NCI-H1105 (cell line): Measurements from ENCODE around the gene NBAS.

Experiments used
- DNase-seq: peaks from one replicate; lab custom pipeline; 2025; lab: John Stamatoyannopoulos, UW

The NBAS gene

DNA sequence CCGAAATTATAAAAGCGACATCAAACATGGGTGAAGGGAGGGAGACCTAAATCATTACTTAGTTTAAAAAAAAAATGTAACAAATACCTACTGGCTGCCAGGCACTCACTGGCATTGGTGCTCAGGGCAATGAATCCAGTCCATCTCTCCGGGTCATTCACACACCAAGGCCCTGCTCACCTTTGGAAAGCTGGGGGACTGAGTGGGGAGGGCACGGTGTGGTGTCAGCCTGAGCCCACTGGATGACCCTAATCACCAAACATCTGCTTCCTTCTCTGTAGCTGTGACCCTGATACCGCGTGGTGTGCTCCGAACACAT is 30.2 kb upstream of the NBAS start:
- DNase-seq = no peak

DNA sequence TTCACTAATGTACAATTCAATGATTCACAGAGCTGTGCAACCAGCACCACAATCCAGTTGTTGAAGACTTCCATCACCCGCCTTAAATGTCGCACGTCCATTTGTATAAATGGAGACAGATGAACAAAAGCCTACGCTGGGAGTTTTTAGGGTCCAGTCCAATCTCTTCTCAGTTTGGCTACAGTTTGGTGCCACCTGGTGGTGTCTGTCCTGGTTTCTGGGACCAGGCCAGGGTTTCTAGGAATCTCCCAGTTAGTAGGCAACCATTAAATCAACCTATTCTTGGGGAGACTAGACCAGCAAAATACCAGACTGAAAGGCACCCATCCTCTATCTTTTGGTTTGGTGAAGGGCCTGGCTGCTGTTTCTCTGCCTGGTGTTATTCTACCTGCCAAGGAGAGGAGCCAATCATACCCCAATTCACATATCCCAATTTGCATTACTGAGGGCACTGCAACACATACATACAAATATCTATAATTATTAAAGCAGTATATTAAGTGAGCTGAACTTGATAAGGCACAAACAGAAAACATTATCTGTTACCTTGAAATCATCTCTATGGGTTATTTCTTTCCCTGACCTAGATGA is 27.3 kb upstream of the NBAS start:
- DNase-seq = peak; percentile 40

DNA sequence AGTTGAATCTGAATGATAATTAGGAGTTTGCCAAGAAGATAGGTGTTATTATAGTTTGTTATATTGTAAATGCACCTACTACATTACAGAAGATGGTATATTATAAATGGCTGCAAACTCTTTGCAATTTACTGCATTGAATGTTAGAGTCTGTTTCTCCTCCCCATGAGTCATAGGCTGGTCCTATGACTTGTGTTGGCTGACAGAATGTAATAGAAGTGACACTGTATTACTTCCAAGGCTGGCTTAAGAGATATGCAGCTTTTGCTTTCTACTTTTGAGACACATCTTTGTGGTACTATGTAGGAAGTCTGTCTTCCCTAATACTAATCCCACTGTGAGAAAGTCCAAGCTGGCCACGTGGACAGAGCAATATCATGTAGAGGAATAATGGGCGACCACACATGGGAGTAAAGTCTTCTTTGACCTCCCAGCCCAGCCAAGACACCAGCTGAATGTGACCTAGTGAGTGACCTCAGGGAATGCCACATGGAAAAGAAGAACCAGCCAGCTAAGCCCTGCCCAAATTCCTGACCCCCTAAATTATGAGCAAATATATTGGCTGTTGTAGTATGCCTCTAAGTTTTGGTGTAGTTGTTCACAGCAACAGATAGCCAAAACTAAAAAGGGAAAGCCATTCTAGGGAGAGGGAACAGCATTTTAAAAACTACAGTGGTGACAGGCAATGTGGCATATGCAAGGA is 23.8 kb upstream of the NBAS start:
- no peak for DNase-seq

DNA sequence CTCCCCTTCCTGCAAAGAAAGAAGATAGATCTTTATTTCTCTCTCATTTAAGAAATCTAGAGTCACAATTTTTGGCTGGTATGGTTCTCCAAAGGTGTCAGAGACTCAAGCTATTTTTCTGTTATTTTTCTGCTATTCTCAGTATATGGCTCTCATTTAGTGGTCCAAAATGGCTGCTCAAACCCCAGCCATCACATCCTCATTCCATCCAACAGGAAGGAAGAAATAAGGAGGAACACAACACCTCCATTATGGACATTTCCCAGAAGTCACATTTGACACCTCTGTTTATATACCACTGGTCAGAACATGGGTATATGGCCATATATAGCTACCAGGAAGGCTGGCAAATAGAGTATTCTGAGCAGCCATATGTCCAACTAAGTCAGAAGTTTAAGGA is 23.2 kb upstream of the NBAS start:
- no peak for DNase-seq

DNA sequence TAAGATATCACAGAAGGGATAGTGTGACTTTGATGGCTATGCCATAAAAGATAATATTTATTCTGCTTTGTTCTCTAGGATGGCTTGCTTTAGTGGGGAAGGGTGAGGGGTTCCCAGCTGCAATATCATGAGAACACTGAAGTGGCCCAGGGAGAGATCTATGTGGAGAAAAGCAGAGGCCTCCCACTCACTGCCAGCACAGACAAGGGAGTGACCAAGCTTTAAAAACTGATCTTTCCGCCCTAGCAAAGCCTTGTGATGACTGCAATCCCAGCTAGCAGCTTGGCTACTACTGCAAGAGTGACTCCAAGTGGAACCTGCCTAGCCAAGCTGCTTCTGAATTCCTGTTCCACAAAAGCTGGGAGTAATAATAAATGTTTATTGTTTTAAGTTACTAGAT is 22.7 kb upstream of the NBAS start:
- no peak for DNase-seq

DNA sequence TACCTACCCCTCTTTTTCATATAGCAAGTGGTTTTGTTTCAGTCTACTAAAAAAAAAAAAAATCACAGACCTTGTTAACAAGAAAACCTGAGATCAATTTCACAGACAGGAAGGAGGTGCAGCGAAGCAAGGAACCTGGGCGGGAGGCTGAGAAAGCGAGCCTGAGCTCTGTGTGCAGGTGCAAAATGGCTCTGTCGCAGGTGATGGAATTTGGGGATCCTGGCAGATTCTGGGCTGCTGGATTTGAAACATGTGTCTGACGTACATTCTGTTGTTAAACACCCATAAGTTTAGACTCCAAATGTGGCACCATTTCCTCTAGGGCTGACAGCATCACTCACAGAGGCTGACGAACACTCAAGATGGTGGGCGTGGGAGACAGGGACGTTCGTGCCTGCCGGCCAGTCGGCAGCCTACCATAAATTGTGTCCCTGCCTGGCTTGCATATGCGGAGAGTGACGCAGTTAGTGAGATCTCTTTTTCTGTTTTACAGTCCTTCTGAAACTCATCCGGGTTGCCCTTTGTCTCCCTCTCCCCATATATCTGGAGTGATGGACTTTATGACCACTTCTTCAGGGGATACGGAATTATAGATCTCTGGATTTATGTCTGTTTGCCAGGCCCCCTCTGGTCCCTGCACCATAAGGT is 21.7 kb upstream of the NBAS start:
- DNase-seq = no peak

DNA sequence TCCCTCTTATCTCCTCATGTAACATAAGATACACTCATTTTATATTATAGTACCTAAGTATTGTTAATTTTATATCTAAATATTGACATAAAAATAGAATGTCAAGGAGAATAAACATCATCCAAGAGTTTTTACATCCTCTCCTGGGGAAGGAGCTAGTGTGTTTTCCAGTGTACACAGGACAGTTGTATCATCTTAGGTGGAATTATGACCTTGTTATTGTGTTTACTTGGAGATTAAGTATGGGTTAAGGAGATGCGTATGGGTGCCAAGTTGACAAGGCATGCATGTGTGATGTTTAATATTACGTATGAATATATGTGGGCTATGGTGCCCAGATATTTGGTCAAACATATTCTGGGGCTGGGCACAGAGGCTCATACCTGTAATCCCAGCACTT is 19.3 kb upstream of the NBAS start:
- no peak for DNase-seq

DNA sequence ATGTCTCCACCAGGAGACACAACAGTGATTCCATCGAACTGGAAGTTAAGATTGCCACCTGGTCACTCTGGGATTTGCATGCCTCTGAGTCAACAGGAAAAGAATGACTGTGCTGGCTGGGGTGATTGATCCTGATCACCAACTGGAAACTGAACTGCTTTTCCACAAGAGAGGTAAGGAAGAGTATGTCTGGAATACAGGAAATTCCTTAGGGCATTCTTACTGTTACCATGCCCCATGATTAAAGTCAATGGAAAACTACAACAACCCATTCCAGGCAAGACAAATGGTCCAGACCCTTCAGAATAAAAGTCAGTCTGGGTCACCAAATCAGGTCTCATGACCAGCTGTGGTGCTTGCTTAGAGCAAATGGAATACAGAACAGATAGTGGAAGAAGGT is 18.5 kb upstream of the NBAS start:
- DNase-seq = no peak

DNA sequence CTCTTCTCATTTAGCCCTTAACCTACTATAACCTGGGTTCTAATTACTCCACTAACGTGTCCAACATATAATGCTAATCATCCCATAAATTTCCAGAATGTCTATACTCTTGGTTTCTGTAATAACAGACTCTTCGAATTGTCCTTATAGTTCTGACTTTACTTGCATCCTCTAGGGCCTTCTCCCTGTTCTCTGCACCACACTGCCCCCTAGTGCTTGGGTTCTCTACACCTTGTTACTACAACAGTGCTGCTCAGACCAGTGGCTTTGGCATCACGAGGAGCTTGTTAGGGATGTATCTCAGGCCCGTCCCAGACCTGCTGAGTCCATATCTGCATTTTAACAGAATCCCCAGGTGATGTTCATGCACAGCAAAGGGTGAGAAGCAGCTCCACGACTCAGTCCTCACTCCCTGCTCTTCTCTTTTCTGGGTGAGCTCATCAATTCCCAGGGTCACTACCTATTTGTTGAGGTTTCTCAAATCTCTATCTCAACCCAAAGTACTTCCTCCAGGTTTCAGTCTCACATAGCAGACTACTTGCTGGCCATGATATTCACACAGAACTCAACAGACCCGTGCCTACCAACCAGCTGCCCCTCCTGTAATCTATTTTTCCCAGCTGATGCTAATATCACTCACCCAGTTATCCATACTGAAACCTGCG is 16.1 kb upstream of the NBAS start:
- DNase-seq = peak; percentile 57

DNA sequence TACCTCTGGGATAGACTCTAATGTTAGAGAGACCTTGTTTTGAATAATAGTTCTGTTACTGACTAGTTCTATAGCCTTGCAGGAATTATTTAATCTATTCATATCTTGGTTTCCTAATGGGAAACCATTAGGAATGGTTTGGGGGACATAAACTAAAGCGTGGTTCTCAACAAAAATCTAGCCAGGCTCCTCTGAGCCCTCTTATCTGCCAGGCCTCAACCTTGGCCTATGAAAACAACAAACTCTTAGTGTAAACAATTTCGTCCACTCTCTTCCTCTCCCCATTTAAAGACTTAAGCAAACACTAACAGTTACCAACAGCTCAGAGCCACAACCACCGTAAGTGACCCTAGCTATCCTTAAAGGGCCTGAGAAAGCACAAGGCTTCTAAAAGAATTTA is 10.6 kb upstream of the NBAS start:
- no peak for DNase-seq

DNA sequence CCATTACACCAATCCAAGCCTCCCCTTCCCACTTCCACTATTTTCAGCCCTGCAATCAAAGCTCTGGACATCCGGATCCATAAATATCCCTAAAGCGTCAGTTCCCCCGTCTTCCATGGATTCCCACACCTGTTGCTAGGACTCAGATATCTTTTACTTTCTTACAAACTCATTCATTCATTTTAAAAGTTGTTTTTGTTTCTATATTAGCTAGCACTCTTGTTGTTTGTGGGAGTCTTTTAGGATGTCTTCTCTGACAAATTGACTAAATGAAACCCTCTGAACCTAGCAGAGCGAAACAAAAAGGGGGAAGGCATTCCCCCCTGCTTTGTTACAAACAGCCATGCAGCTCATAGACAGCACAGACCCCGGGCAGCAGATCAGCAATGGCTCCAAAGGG is 9.0 kb upstream of the NBAS start:
- no peak for DNase-seq

DNA sequence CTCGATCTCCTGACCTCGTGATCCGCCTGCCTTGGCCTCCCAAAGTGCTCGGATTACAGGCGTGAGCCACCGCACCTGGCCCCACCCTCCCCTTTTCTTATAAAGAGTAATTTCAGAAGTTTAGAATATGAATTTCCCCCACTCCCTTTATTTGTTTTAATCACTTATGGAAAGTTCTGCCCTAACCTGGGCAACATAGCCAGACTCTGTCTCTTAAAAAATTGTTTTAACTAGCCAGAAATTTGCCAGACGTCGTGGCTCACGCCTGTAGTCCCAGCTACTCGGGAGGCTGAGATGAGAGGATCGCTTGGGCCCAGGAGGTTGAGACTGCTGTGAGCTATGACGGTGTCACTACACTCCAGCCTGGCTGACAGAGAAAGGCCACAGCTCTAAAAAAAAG is 7.7 kb upstream of the NBAS start:
- DNase-seq = no peak

DNA sequence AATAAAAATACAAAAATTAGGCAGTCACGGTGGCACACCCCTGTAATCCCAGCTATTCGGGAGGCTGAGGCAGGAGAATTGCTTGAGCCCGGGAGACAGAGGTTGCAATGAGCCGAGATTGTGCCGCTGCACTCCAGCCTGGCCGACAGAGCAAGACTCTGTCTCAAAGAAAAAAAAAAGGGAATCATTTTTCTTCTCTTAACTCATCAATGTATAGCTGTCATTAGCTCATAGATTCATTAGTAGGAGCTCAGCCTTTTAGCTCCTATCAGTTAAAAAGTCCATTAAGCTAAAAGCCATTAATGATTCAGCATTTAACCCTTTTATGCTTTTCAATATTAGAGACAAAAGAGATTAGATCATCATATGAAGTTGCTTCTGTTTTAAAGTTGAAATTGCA is 5.8 kb upstream of the NBAS start:
- DNase-seq = no peak

DNA sequence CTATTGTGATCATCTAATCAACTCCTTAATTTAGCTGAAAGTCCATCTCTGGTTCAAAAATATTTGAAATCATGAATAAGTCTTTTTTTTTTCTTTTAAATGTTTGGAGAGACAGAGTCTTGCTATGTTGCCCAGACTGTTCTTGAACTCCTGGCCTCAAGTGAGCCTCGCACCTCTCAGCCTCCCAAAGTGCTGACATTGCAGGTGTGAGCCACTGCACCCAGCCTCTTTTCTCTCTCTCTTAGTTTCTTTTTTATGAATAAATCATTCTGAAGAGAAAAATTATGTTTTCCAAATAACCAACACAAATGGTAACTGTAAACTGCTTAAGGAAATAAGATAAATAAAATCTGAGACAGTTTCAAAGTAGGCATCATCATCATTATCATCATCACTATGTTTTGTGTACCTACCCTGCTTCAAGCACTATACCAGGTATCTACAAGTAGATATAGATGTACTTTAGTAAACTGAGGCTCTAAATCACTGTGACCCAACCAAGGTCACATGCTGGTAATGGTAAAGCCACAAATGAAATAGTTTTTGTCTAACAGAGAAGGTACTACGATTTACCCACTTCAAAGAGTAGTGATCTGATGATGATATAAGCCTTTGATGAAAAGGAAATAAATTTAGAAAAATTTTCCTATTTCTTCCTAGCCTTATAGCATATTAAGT is 5.0 kb upstream of the NBAS start:
- no peak for DNase-seq

DNA sequence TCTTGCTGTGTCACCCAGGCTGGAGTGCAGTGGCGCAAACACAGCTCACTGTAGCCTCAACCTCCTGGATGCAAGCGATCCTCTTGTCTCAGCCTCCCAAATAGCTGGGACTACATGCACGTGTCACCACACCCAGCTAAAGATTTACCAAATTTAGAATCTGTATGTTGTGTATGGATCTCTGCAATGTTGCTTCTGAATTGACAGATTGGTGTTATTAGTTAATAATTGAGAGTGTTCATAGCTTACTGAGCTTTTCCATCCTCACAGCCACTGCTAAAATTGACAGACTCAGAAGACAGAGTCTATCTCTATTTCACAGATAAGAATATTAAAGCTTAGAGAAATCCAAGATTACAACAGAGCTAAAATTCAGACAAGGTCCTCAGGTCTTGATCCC is 4.3 kb upstream of the NBAS start:
- DNase-seq = no peak

DNA sequence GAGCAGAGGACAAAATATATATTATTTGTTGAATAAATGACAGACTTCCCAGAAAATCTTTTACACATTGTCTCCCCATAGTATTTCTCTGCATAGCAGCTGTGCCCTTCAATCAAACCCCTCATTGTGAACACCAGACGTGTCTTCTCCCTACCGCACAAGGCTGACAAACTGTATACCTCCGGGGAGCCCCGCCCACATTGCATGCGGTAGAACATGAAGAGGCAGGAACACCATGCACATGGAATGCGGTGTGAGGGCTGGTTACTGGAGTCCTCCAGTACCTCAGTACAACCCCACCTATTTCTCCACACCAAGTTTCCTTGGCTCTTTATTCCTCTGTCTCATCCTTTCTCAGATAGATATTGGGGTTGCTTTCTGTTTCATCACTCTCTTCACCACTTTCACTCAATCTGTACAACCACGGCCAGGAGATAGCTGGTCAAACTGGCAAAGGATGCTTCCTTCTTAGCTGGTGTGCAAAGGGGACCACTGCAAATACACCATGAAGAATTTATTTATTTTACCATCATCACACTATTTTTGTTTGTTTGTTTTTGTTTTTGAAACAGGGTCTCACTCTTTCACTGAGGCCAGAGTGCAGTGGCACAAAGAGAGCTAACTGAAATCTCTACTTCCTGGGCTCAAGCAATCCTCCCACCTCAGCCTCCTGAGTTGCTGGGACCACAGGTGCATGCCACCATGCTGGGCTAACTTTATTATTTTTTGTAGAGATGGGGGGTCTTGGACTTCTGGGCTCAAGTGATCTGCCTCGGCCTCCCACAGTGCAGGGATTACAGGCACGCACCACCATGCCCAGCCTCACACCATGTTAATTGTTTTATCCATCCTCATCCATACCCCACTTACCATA is 2.3 kb upstream of the NBAS start:
- no peak for DNase-seq

DNA sequence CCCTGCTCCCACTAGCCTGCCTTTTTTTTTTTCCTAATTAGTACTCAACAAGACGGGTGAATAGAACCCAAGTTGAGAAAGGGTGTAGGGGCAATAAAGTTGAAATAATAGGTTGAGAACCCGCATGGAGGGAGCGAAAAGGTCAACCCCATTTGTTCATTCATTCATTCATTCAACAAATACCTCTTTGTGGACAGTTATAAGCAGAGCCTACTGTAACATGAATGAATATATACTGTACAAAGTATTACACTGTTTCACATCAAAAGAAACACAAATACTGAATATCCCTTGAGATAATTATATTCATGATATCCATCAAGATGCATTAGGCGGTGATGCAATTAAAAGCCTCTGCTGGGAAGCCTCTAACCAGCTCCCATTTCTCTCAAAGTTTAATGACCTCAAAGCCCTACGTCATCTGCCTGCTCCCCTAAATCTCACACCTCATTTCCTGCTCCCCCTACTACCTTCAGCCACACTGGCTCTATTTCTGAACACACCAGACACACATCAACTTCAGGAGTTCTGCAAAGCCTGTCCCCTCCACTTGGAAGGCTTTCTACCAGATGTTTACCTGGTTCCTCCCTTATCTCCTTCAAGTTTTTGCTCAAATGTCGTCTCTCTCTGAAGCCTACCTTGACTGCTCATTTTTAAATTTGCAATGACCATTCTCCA is 1.4 kb upstream of the NBAS start:
- no peak for DNase-seq

DNA sequence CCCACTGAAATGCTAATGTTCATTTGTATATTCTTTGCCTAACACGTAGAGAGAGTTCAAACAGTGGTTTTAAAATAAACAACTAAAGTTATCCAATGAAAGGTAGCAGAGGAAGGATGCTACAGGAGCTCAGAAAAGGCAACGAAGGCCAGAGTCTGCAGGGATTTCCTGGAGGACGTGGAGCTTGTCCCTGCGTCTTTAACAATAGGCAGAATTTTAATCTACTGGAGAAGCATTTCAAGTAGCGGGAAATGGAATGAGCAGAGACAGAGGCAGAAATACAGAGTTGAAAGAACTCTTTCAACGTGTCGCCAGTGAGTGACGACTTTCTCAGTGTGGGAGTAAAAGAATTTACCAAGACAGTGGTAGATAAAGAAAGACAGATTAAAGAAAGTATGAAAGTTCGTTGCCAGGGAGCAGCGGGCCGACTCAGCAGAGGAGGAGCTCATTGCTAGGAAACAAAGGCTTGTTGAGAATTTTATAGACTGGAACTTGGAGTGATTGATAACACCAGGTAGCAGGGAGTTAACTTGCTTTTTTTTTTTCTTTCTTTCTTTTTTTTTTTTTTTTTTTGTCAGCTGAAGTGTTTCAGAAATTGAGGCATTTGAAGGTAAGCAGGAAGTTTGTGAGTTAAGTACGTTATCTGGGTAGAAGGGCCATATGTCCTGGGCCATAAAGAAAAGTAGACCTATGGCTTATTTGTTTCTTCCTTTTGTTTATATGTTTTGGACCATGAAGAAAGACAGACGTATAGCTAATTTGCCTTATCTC is 625 bp upstream of the NBAS start:
- DNase-seq = peak; percentile 5

DNA sequence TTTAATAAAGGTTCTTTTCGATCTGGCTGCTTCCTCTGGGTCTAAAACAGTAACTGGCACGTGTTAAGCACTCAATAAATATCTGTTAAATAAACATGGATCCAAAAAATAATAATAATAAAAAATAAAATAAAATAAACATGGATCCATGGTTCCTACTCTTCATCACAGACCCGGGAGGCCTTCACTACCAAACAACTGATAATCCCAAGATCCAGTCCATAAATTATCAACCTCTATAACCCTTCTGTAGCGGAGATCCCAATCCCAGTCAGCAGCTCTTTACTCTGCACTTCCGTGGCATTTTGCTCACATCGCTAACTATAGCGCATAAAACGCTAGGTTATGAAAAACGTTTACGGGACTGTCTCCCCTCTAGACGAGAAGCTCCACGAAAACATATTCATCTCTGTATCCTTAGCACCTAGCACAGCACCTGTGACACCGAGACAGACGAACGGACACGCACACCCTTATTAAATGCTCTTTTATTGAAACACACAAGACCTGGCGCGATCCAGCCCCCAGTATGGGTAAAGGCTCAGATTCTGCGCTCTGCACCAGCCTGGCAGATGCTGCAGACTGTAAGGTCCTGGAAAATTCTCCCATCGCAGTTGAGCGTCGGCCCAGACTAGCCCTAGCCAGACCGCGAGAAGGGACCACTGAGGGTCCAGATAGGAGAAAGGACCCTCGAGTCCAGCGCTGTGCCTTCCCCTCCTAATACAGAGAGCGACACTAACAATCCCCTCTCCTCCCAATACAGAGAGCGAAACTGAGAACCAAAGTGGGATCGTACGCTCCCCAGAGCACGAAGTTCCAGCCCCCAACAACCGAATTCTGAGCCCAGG is 770 bp downstream of the NBAS start:
- peak; percentile 36 for DNase-seq
